Subcutaneous abdominal adipose tissue (tissue), 5 donors: ENCODE measurements around the gene TTLL6.
"Not testable (repeated sequence)": the region's sequence is repeated elsewhere in the genome, so short reads cannot be mapped to it uniquely, and the experiment has no call there.

ENCODE experiments used
- H3K27ac ChIP-seq: one replicate; pipeline ENCODE4 v1.7.0; 2013; ENCODE audit warnings: low read depth, mild to moderate bottlenecking, inconsistent platforms, low read length, moderate library complexity
- H3K27me3 ChIP-seq, 5 donors: one replicate each; pipeline ENCODE4 v1.7.0; 2013; ENCODE audit warnings: low read length in 5 of 5, inconsistent platforms in 1 of 5; ENCODE audit not compliant: control insufficient read depth in 5 of 5, insufficient read depth in 4 of 5
- H3K36me3 ChIP-seq, 5 donors: one replicate each; pipeline ENCODE4 v1.7.0; 2013; ENCODE audit warnings: low read length in 5 of 5; ENCODE audit not compliant: control insufficient read depth in 5 of 5, insufficient read depth in 5 of 5
- H3K4me1 ChIP-seq, 5 donors: one replicate each; pipeline ENCODE4 v1.7.0; 2013; ENCODE audit warnings: low read length in 5 of 5, mild to moderate bottlenecking in 3 of 5, moderate library complexity in 1 of 5; ENCODE audit not compliant: control insufficient read depth in 5 of 5, insufficient read depth in 5 of 5
- H3K4me3 ChIP-seq, 5 donors: one replicate each; pipeline ENCODE4 v1.7.0; 2013; ENCODE audit warnings: low read length in 5 of 5, low read depth in 1 of 5
- H3K9ac ChIP-seq, 5 donors: one replicate each; pipeline ENCODE4 v1.7.0; 2013; ENCODE audit warnings: low read length in 5 of 5, mild to moderate bottlenecking in 4 of 5, moderate library complexity in 3 of 5
- H3K9me3 ChIP-seq, 5 donors: one replicate each; pipeline ENCODE4 v1.7.0; 2013; ENCODE audit warnings: low read length in 5 of 5; ENCODE audit not compliant: control insufficient read depth in 5 of 5
- donor health status: healthy.
- donor health status: healthy.
- donor health status: healthy.
- donor health status: healthy.
- donor health status: healthy.

TTLL6 gene

GRCh38 chr17:48840441-48840840 is 23.4 kb upstream of the TTLL6 start:
- Histone ChIP-seq H3K4me1 (peaks cover 3 to 59% (median 39%) of the 10 kb centered on the region in 5 donors), H3K9ac (peak overlapping the region in 3 of 5 donors; percentile 6 to 83 (median 80)), H3K4me3 (peak overlapping the region in 1 of 5 donors; percentile 52), H3K27ac (peak overlapping the region; percentile 96), H3K27me3 (no peaks in the 10 kb centered on the region), H3K36me3 (peaks cover 9 to 25% (median 13%) of the 10 kb centered on the region in 5 donors), H3K9me3 (no peaks in the 10 kb centered on the region)

GRCh38 chr17:48837458-48837857 is 20.4 kb upstream of the TTLL6 start:
- not testable (repeated sequence) for H3K27me3 ChIP-seq, H3K9me3 ChIP-seq, H3K36me3 ChIP-seq, H3K9ac ChIP-seq, H3K4me3 ChIP-seq, H3K27ac ChIP-seq
- H3K4me1 ChIP-seq: peaks cover 3 to 76% (median 53%) of the 10 kb centered on the region in 5 donors

- H3K27ac ChIP-seq: no peak overlapping the region
- H3K27me3 ChIP-seq: no peaks in the 10 kb centered on the region
- H3K9me3 ChIP-seq: no peaks in the 10 kb centered on the region
- no peak overlapping the region for H3K9ac ChIP-seq
- peaks cover 0 to 4% (median 2%) of the 10 kb centered on the region in 5 donors for H3K36me3 ChIP-seq
- H3K4me3 ChIP-seq: no peak overlapping the region
- peaks cover 3 to 75% (median 52%) of the 10 kb centered on the region in 5 donors for H3K4me1 ChIP-seq
Observed at GRCh38 chr17:48835971-48836370, 18.9 kb upstream of the TTLL6 start.

GRCh38 chr17:48834973-48835372 is 17.9 kb upstream of the TTLL6 start:
- H3K9ac ChIP-seq: no peak overlapping the region
- no peak overlapping the region for H3K4me3 ChIP-seq
- no peaks in the 10 kb centered on the region for H3K27me3 ChIP-seq
- H3K36me3 ChIP-seq: peaks cover 0 to 4% (median 2%) of the 10 kb centered on the region in 5 donors
- H3K27ac ChIP-seq: no peak overlapping the region
- peaks cover 1 to 70% (median 46%) of the 10 kb centered on the region in 5 donors for H3K4me1 ChIP-seq
- no peaks in the 10 kb centered on the region for H3K9me3 ChIP-seq

- Histone ChIP-seq H3K9ac (peak overlapping the region; percentile 89 to 100 (median 100)), H3K27me3 (no peaks in the 10 kb centered on the region), H3K27ac (peak overlapping the region; percentile 98), H3K36me3 (peaks cover 0 to 4% (median 0%) of the 10 kb centered on the region in 5 donors), H3K4me3 (peak overlapping the region; percentile 81 to 99 (median 94)), H3K9me3 (no peaks in the 10 kb centered on the region), H3K4me1 (peaks cover 1 to 51% (median 44%) of the 10 kb centered on the region in 5 donors)
Observed at GRCh38 chr17:48831549-48831883, 14.5 kb upstream of the TTLL6 start.

- peak within 1 kb of the TSS; percentile 81 to 99 (median 94) for H3K4me3 ChIP-seq
Observed at GRCh38 chr17:48830840-48831548, 14.0 kb upstream of the TTLL6 start, which contains the start of gene CALCOCO2. Gene CALCOCO2 (plus strand): TSS chr17:48831035. CDS start chr17:48841708, 10,673 bp downstream.

GRCh38 chr17:48825446-48826381 is 8.7 kb upstream of the TTLL6 start:
- H3K9ac ChIP-seq: no peak overlapping the region
- H3K27me3 ChIP-seq: no peaks in the 10 kb centered on the region

More at GRCh38 chr17:48830840-48831548, 14.0 kb upstream of the TTLL6 start, which contains the start of gene CALCOCO2:
- peaks cover 1 to 48% (median 41%) of the 10 kb centered on the region in 5 donors for H3K4me1 ChIP-seq
- H3K9me3 ChIP-seq: no peaks in the 10 kb centered on the region
- H3K9ac ChIP-seq: peak within 1 kb of the TSS; percentile 89 to 100 (median 100)
- peak within 1 kb of the TSS; percentile 98 for H3K27ac ChIP-seq
- no peaks in the 10 kb centered on the region for H3K27me3 ChIP-seq
- peaks cover 0 to 4% (median 0%) of the 10 kb centered on the region in 5 donors for H3K36me3 ChIP-seq

GRCh38 chr17:48820936-48821335 is 3.9 kb upstream of the TTLL6 start:
- H3K27ac ChIP-seq, H3K36me3 ChIP-seq, H3K9me3 ChIP-seq, H3K27me3 ChIP-seq, H3K4me3 ChIP-seq, H3K9ac ChIP-seq: not testable (repeated sequence)
- peaks cover 3 to 13% (median 11%) of the 10 kb centered on the region in 5 donors for H3K4me1 ChIP-seq

More at GRCh38 chr17:48825446-48826381, 8.7 kb upstream of the TTLL6 start:
- no peaks in the 10 kb centered on the region for H3K9me3 ChIP-seq
- H3K36me3 ChIP-seq: no peaks in the 10 kb centered on the region
- H3K4me1 ChIP-seq: peaks cover 0 to 5% (median 4%) of the 10 kb centered on the region in 5 donors
- H3K27ac ChIP-seq: no peak overlapping the region
- H3K4me3 ChIP-seq: no peak overlapping the region

GRCh38 chr17:48819466-48819865 is 2.4 kb upstream of the TTLL6 start:
- peaks cover 3 to 13% (median 13%) of the 10 kb centered on the region in 5 donors for H3K4me1 ChIP-seq
- H3K27ac ChIP-seq: no peak overlapping the region
- no peak overlapping the region for H3K9ac ChIP-seq
- H3K4me3 ChIP-seq: no peak overlapping the region
- no peaks in the 10 kb centered on the region for H3K36me3 ChIP-seq
- H3K27me3 ChIP-seq: peaks cover 4 to 9% (median 5%) of the 10 kb centered on the region in 5 donors
- no peaks in the 10 kb centered on the region for H3K9me3 ChIP-seq
